Stimulated activated CD4-positive, alpha-beta T cell treated with anti-CD3 and anti-CD28 coated beads, TNF-alpha, amount 100 ng/mL, for 48 hours (primary cell): Measurements from ENCODE around the gene SPPL3.
"Not testable (repeated sequence)": the region's sequence is repeated elsewhere in the genome, so short reads cannot be mapped to it uniquely, and the experiment has no call there.

ENCODE experiments used
- DNase-seq, 3 donors: peaks; one replicate each; pipeline ENCODE4 v3.0.0-alpha.2; 2020; ENCODE audit warnings: low read depth in 3 of 3

SPPL3 gene

DNA sequence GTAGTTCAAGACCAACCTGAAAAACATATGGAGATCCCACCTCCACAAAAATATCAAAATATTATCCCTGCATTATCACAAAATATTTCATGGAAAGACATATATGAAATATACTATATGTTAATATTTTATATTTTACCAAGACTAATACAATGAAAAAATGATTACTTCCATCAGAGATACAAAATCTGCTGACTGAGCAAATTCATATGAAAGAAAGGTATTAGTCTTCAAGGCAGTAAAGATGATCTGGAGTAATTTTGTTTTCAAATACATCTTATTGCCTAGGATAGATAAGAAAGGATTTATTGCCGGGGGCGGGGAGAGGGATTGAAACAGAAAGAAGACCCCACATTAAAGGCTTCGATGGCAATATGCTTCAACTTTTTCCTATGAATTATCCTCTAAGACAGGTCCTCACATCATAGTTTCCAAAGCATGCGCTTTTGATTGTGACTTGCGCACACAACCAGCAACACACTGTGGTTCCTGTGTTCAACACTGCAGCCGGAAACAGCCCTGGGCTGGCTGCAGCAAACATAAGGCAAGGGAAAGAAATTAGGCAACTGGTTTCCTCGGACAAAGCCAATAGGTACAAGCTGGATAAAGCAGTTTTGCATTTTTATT, 83.2 kb downstream of the SPPL3 start:
- DNase-seq = peak; percentile 30 to 53 (median 43)

DNA sequence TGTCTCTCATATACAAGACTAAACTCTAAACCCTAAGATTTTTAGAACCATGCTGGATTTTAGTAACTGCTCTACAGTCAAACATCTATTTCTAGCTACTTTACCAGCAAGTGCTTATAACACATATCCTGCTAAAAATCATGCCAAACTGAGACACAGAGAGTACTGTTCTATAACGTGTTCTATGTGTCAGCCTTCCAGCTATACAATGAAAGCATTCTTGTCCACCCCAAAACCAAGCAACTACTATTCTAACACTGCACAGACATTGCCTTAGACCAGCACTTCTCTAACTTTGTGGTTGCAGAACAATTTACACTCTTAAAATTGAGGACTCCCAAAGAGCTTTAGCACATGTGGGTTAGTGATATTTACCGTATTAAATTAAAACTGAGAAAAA, 85.7 kb downstream of the SPPL3 start:
- no peak for DNase-seq

DNA sequence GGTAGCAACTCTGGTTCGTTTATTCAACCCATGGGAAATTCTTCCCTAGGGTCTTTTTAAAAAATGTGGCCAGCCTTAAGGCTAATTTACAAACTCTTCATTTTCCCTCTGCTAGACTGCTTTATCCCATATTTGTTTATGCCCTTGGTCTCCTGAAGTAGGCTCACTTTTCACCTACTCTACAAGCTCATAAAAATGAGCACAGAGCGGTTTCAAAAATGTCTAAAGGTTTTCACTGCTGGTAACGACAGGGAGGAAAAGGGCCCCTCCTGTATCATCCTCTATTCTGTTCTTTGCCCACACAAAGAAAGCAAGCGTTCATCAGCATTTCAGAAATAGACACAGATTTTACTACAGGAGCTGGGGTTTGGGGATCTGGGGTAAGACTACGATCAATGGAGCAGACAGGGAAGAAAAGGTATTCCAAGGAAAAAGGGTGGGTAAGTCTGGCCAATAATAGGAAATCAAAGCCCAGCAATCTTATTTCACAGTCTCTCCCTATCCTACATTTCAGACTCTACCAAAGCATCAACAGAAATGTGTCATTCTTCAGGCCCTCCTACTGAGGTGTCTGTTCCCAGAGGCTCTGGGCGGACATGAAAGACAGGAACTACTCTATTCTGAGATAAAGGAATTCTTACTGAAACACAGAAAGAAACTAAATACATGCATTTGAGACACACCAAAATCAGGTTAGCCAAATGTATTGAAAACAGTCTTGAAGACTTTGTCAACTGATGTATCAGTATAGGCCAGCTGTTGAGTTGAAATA, 86.4 kb downstream of the SPPL3 start:
- DNase-seq = no peak

DNA sequence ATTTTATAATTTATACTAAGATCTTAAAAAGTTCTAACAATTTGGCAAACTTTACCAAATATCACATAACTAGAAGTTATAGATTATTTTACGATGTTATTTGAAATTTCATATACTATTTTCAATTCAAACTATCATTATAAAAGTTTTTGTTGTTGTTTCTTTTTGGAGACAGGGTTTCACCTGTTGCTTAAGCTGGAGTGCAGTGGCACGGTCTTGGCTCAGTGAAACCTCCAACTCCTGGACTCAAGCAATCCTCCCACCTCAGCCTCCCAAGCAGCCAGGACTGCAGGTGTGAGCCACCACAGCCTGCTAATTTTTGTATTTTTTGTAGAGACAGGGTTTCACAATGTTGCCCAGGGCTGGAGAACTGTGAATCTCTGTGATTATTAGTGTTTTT, 87.8 kb downstream of the SPPL3 start:
- no peak for DNase-seq

DNA sequence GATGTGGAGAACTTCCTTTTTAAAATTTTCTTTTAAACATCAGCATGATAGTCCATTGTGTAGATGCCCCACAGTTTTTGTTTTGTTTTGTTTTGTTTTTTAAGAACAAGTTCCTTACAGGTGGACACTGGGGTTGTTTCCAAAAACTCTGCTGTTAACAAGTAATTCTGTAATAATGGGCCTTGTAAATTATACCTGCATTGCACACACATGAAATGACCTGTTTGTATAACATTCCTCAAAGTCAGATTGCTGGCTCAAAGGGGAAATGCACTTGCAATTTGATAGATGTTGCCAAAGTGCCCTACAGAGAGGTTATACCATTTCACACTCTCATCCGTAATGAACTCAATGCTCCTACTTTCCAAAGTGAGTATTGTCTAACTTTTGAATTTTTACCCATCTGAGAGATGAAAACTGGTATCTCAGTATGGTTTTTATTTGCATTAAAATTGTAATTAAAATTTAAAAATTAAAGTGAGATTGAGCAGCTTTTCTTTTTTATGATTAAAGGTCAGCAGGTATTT, 89.2 kb downstream of the SPPL3 start:
- no peak for DNase-seq

DNA sequence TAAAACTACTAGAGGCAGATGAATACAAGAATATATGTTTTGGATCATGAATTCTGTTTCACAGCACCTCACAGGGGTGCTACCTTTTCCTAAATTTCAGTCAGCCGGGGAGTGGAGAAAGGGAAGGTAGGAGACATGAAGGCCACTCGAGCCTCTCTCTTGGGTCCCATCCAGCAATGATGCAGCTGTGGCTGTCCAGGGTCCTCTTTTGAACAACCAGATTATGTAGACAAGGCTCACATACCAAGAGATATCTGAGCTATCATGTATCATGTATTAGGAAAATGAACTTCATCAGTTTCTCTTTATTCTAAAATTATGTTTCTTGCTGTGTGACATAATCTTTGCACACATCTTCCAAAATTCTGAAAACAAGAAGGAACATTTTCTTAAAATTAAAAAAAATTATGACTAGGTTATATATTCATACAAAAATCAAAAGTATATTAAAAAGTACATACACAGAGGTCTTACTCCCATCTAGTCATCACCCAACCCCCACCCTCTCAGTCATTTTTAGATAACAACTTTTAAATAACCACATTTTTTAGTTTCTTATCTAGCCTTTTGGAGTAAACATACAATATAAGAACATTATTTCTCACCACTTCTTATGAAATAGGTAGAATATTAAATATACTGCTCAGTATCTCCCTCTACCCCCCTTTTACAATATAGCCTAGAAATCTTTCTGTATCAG, 89.8 kb downstream of the SPPL3 start:
- no peak for DNase-seq

DNA sequence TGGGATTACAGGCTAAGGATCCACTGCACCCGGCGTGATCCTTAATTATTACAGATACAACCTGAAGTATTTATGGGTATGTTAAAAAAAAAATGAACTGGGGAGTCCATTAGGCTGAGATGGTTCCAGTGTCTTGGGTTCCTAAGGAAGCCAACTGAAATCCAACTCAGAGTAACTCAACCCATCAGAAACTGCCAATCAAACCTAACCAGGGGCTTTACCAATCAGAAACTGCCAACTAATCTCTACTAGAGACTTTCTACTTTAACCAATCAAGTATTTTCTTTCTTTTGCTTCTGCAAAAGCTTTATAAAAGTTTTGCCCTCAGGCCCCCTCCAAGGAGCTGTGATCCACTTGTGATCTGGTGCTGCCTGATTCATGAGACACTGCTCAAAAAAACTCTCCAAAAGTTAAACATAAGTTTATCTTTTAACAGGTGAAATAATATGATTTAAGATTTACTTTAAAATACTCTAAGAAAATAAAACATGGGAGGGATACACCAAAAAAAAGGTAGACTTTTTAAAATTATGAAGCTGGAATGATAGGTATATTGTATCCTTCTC, 90.5 kb downstream of the SPPL3 start:
- DNase-seq = no peak

DNA sequence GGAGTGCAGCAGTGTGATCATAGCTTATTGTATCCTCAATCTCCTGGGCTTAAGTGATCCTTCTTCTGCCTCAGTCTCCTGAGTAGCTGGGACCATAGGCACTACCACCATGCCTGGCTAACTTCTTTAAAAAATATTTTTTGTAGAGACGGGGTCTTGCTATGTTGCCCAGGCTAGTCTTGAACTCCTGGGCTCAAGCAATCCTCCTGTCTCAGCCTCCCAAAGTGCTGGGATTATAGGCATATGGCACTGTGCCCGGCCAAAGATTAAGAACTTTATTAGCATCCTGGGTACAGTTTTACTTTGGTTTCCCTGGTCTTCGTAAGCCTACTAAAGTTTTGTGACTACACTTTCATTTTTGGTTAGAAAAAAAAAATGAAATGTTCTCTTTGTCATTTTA, 94.1 kb downstream of the SPPL3 start:
- DNase-seq = no peak

DNA sequence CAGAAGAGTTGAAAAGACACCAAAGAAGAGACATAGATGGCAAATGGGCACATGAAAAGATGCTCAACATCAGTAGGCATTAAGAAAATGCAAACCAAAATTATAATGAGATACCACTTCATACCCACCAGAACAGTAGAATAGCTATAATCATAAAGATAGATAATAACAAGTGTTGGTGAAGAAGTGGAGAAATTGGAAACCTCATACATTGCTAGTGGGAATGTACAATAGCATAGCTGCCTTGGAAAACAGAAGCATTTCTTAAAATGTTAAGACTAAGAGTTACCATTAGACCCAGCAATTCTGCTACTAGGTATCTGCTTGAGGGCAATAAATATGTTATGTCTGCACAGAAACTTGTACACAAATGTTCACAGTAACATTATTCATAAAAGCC, 99.7 kb downstream of the SPPL3 start:
- no peak for DNase-seq

DNA sequence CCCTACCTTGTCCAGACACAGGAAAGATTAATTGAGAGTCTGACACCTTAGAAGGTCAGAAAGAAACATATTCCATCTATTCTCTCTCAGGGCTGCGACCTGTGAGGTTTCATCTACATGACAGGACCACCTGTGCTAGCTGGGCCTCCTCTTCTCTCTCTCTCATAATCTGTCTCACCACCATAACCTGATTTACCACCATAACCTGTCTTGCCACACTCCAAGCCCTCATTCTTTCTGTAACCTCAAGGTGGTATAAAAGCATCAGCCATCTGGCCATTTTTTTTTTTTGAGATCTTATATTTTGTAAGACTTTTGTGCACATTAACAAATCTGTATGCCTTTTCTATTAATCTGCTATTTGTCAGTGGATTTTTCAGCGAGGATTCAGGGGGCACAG, 103.0 kb downstream of the SPPL3 start:
- no peak for DNase-seq

DNA sequence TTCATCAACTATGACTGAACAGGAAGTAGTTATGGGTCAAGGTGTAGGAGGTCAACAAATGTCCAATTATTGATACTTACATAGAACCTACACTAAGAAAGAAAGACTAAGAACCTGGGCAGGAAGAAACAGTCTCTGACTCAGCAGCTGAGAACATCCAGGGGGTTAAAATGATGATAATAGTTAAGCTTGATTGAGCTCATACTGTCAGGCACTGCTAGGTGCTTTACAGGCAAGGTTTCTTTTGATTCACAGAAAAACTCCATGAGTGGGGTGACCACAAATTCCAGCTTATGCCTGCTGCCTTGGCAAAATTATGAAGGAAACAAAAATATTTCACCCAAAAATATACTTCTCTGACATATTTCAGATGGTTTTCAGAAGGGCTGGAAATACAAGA, 103.5 kb downstream of the SPPL3 start:
- DNase-seq = no peak

DNA sequence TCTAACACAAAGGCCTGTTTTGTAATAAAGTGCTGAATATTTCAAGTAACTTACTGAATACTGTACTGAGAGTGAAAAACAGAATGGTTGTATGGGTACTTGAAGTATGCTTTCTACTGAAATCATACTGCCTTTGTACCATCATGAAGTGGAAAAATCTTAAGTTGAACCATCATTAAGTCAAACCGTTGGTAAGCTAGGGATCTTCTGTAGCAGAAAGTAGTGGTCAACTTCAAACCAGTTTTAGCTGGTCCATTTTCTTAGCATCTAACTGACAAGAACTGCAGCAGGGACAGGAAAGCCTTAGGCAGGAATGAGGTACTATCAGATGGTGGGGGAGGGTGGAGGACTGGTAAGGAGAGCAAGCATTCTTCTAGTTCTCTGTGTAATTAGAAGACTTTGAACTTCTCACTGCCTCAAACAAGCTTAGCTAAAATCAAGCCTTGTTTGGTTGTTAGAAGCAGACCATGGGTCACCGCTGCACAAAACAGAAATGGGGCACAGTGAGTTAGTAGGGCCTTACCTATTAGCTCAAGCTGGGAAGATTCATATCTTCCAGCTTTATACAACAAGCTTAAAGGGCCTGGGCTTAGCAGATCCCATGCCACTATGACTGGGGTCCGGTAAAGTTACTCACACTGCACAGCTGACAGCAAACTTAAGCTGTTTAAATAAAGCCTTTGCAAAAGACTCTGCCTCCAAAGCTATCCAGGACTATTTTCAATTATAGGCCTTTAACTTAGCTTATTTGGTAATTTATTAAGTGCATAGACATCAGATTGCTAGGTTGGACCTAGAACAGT, 104.7 kb downstream of the SPPL3 start:
- no peak for DNase-seq

DNA sequence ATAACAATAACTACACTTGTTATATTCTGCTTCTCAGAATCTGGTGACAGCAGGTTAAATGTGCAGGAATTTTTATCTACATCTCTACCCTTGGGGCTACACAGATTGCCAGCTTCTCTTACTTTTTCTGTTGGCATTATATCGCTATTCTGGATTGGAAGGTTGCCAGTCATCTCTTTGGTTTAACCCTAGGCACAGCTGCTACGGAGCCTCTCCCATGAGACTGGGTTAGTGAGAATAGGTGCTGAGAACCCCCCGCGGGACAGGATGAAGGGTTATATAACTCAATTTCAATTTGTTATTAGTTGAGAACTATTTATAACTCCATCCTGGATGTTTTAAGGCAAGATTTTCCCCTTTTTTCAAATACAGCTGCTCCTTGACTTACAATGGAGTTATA, 105.5 kb downstream of the SPPL3 start:
- no peak for DNase-seq

DNA sequence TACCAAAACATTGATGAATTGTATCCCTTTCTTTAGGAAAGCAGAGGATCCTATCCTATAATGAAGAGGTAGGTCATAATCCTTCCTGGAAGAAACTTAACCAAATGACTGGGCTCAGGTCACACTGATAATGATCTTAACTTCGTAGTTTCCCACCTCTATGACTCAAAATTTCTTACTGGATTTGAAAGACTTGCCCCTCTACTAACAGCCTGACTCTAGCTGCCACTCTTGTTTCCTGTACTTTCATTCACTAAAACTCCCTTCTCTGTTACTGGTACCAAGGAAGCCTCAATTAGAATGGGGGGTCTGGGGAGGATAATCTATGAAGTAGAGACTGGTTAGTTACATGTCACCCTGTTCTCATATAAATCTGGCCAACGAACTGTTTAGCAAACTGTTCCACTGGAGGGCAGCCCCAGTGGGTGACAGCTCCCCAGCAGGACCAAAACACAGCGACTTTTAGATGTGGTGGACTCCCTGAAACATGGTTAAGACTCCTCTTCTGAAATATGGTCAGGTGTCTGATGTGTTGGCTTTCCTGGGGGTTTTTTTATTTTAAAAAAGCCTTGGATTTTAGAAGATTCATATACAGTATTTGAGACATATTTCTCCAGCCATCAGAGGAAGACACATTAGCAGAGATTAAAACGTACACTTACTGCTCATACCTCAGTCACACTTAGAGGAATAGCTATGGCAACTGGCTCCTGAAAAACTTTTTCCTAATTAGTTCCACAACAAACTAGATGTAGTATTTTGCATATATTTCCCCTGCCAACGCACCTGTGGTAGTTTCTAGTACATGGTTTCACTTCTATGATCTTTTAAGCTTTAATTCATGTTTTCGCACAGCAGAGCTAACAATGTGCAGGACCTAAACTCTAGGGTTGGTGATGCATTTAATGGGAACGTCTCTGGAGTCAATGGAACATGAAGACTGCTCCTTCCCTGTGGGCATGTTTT, 106.2 kb downstream of the SPPL3 start:
- no peak for DNase-seq

DNA sequence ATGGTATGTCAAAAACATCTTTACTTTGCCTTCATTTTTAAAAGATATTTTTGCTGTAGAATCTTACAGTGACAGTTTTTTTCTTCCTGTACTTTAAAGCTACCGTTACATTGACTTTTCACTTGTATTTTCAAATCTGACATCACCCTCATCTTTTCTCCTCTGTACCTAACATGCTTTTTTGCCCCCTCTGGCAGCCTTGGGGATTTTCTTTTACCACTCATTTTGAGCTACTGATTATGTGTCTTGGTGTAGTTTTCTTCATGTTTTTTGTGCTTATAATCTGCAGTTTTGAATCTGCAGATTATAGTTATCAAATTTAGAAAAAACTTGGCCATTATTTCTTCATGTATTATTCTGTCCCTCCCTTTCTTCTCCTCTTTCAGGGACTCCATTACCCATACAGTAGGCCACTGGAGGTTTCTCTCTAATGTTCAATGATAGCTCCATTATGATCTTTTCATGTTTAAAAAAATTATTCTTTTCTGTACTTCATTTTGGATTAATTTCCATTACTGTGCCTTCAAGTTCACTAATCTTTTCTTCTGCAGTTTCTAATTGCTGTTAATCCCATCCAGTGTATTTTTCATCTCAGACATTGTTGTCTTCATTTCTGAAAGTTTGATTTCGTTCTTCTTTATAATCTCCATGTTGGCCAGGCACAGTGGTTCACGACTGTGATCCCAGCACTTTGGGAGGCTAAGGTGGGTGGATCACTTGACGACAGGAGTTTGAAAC, 108.5 kb downstream of the SPPL3 start:
- DNase-seq = no peak

DNA sequence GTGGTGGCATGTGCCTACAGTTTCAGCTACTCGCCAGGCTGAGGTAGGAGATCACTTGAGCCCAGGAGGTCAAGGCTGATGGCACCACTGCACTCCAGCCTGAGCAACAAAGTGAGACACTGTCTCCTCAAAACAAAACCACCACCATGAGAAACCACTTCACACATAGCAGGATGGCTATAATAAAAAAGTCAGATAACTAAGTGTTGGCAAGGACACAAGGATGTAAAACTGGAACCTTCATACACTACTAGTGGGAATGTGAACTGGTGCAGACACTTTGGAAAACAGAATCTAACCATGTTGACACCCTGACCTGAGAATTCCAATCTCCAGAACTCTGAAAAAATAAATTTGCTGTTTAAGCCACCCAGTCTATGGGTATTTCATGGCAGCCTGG, 110.8 kb downstream of the SPPL3 start:
- no peak for DNase-seq

DNA sequence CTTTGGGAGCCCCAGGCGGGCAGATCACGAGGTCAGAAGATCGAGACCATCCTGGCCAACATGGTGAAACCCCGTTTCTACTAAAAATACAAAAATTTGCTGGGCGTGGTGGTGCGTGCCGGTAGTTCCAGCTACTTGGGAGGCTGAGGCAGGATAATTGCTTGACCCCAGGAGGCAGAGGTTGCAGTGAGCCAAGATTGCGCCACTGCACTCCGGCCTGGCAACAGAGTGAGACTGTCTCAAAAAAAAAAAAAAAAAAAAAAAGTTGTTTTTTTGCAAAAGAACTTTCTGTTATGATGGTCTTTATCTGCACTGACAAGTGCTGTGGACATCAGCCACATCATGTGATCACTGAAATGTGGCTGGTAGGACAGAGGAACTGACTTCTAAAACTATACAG, 111.7 kb downstream of the SPPL3 start:
- DNase-seq = not testable (repeated sequence)

DNA sequence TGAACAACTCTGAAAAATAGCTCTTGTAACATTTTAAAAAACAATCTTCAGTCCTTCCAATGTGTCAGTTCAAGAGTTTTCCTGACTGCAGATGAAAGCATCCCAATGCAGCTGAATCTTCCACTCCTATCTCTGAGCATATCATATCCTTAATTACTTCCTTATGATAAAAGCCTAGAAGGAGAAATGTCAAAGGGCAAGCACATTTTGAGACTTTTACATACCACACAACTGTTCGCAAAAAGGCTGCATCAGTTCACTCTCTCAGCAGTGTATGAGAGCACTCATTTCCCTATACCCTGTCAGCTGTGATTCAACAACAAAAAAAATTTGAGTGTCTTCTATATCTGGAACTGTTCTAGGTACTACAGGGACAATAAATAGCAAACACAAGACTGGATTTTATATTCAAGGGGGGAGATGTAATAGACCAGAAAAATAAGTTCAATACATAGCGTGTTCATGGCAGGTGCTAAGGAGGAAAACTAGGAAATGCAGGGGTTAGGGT, 112.4 kb downstream of the SPPL3 start:
- DNase-seq = no peak

DNA sequence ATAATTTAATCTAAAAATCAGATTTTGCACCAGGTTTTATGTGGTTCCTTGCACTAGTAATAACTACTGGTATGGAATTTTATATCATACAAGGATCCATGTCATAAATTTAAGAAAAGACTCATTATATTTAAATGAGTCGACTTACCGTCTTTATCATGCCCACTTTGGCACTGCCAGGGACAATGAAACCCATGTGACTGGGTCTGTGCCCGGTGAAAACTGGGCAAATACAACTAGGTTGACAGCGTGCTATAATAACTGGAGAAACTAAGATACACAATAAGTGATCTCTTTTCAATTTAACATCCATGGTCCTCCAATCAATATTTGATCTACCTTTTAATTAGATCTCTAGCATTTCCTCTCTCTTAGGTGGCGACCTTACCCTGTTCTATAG, 114.0 kb downstream of the SPPL3 start:
- no peak for DNase-seq

DNA sequence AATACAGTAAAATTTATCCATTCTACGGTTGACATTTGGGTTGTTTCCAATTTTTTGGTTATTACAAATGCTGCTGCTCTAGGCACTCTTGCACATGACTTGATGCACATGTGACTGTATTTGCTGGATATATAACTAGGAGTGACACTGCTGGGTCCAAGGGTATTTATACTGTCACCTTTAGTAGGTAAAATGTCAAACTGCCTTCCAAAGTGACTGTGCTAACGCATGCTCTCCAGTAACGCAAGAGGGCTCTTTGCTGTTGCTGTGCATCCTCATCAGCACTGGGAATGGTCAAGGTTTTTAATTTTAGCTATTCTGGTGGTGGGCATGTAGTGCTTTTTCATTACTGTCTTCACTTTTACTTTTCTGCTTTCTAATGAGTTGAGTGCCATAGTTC, 116.3 kb downstream of the SPPL3 start:
- DNase-seq = no peak
